ENCODE measurements around the gene ESR1.
"Not testable (repeated sequence)": the region's sequence is repeated elsewhere in the genome, so short reads cannot be mapped to it uniquely, and the experiment has no call there.

ESR1 gene

DNA sequence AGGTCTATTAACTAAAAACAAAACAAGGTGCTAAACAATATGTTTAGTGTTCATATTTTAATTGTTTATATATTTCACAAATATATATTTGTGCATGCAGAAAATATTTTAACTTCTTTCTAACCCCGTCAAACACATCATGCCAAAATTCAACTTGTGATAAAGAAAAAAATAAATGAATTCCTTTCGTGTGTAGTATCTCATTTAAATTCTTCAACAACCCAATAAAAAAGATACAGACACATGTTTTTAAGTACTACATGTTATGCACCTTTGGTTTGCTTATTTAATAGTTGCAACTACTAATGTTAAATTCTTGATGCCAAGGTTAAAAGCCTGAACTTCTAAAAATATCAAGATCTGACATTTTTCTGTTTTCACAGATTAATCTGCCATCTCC, 252.4 kb downstream of the ESR1 start:
- DNase-seq = no peak

GRCh38 chr6:152062476-152062875, 255.0 kb downstream of the ESR1 start:
- no peak for DNase-seq

DNA sequence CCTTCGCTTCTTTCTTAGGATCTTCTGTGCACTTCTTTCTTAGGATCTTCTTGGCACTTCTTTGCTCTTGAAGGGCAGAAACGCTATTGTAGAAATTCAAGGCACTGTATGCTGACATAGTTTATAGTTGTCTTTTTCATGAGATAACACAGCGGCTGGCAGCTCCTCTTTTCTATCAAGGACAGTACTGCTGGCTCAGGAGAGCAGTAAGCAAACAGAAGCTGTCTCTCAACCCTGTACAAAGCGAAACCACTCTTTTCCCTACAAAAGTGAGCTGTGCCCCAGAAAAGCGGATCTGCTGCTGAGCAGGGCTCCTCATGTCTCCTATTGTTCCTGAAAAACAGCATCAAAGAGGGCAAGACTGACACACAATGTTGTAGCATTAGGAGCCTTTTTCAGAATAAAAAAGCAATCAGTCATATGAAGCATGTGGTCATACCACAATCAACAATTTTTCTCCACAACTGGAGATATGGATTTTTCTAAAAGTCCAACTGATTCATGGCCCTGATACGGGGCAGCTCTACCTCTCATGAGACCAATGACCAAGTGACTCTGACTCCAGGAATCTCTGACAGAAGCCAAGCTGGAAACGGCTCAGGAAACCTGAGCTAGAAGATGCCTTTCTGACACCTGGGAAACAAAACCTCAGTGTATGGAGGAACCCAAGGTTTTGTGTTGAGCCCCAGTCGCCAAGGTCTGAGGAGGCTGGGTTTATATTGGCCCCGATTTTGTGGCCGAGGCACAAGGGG, 255.9 kb downstream of the ESR1 start:
- DNase-seq = no peak

DNA sequence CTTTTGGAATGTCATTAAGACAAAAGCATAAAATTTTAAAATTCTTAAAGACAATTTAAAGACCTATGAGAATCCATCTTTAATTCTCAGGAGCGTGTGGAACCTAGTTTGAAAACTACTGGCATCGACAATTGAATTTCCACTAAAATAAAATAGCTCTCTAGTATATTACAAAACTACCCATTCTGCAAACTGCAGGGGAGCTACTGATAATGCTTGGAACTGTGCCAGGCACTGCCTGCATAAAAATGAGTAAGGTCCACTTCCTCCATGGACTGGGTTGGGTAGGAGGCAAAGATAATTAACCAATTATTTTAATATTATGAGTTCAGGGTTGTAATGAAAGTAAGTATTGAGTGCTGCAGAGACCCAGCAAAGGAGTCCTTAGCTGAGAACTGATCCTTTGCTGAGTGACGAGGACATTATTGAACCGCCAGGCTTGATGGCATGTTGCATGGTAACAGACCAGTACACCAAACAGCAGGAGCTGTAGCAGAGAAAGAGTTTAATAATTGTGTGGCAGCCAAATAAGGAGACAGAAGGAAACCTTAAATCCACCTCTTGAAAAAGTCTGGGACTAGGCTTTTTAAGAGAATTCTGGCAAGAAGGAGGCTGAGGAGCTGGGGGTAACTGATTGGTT, 261.3 kb downstream of the ESR1 start:
- no peak for DNase-seq

GRCh38 chr6:152070556-152070955, 263.1 kb downstream of the ESR1 start:
- DNase-seq = no peak

DNA sequence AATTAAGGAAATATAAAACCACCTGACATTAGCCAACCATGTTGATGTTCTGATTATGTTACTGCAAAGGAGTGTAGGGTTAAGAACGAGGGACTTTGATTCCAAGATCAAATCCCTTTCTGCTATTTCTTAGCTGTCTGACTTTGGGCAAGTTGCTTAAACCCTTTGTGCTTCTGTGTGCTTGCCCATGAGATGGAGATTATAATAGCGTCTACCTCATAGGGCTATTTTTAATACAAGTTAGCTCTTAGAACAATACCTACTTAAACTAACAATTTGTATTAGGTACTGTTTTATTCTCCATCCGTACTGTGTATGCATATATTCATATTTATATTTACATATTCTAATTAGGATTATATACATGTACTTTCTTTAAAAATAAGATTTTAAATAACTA, 263.8 kb downstream of the ESR1 start:
- no peak for DNase-seq

- DNase-seq = no peak
Observed at GRCh38 chr6:152071843-152072242, 264.4 kb downstream of the ESR1 start.

DNA sequence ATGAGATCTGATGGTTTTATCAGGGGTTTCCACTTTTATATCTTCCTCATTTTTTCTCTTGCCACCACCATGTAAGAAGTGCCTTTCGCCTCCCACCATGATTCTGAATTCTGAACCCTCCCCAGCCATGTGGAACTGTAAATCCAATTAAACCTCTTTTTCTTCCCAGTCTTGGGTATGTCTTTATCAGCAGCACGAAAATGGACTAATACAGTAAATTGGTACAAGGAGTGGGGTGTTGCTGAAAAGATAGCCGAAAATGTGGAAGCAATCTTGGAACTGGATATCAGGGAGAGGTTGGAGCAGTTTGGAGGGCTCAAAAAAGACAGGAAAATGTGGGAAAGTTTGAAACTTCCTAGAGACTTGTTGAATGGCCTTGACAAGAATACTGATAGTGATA, 268.8 kb downstream of the ESR1 start:
- DNase-seq = not testable (repeated sequence)

- DNase-seq = no peak
Observed at GRCh38 chr6:152078001-152078400, 270.5 kb downstream of the ESR1 start.

DNA sequence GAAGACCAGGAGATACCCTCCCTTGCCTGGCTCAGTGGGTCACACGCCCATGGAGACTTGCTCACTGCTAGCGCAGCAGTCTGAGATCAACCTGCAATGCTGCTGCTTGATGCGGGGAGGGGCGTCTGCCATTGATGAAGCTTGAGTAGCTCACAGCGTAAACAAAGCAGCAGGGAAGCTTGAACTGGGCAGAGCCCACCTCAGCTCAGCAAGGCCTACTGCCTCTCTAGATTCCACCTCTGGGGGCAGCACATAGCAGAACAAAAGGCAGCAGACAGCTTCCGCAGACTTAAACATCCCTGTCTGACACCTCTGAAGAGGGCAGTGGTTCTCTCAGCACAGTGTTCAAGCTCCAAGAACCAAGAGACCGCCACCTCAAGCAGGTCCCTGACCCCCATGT, 271.3 kb downstream of the ESR1 start:
- no peak for DNase-seq

DNA sequence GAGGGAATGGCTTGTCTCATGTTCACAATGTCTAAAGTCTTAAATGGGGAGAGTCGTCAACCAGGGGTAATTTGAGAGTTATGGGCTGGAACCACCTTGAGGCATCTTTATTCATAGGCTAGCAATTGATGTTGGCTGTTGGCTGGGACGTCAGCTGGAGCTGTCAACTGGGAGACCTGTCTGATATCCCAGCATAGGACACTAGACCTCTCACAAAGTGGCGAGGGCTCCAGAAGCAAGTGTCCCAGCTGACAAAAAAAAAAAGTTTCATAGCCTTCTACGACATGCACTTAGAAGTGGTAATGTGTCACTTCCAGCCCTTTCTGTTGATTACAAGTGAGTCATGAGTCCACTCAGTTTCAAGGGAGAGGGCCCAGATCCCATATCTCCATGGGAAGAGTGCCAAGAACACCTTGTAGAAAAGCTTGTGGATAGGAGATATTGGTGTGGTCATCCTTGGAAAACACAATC, 278.0 kb downstream of the ESR1 start:
- DNase-seq = no peak

- DNase-seq = no peak
Observed at GRCh38 chr6:152086223-152086873, 278.9 kb downstream of the ESR1 start.

DNA sequence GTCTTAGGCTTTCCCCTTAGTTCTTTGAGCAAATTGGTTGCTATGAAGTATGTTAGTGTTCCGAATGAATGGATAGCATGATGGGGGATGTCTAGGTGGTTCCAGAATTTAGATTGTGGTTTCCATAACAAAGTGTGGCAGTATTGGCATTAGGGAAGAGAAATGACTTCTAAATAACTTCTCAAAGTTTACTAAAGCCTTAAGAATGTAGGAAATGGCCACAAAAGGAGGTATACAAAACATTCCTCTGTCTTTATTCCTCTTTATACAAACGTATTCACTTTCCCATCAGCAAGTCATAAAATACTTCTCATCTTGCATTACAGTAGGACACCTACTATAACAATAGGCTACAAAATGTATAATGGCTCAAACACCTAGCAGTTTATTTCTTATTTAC, 279.6 kb downstream of the ESR1 start:
- DNase-seq = no peak

DNA sequence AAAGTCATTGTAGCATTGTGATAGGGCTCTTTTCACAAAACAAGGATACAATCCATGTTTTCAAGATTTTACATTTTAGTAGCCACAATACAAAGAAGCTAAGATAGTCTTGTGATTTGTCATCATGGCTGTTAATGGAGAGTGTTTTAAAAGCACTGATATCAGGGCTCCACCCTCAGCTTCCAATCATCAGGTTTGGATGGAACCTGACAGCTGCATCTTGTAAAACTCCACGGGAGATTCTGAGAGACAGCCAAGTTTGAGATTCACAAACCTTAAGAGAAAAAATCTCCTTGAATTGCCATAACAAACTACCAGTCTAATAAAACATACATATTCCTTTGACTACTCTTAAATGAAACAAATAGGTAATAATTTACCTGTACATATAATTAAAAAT, 280.2 kb downstream of the ESR1 start:
- DNase-seq = no peak

GRCh38 chr6:152089992-152090391, 282.5 kb downstream of the ESR1 start:
- peak; percentile 33 for DNase-seq

DNA sequence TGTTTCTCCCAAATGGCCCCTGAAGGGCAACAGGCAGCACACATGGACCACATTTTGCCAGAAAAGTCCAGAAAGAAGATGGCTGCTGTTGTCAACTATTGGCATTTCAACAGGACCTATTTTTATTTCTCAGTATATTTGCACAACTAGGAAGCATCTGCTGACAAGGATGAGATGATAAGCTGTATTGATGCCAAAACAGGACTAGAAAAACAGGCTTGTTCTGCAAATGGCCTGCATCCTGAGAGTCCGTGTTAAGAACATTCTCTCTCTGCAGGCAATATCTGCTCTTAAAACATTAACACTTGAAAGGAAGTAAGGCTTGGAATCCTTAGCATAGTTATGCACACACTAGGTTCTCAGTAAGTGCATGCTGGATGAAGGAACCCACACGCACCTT, 283.7 kb downstream of the ESR1 start:
- DNase-seq = no peak

DNA sequence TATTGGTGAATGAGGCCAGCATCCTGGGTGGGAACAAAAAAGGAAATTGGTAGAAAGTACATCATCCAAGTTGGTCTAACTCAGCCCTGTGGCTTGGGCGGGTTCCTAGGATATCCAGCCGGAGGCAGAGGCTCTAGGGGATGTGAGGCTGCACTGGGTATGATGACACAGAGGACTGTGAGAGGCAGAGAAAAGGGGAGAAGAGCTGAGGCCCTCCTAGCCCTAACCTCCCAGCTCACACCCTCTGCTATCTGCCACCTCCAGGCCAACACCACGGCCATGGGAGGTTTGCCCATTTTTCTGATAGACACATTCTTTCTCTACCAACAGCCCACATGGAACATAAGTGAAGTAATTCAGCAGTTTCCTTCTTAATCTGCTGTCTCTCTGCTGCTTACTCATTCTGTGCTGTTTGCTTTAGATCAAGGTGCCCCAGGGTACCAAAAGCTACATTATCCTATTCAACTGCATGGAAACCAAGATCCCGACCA, 284.4 kb downstream of the ESR1 start:
- DNase-seq = no peak

DNA sequence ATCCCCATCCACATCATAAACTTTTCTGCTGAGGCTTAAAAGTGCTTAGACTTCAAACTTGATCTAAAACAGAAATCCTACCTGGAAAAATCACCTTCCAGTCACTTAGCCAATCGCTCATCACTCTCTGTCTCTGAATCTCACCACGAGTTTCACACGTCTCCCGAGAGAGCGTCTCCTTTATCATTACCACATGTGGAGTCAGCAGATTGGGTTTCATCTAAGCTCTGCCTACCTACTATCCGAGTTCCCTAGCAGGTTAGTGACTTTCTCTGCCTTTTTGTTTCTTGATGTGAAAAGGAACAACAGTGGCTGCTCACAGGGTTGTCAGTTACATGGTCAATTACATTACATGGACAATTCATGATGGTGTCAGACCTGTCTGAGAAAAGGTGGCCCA, 286.2 kb downstream of the ESR1 start:
- no peak for DNase-seq

DNA sequence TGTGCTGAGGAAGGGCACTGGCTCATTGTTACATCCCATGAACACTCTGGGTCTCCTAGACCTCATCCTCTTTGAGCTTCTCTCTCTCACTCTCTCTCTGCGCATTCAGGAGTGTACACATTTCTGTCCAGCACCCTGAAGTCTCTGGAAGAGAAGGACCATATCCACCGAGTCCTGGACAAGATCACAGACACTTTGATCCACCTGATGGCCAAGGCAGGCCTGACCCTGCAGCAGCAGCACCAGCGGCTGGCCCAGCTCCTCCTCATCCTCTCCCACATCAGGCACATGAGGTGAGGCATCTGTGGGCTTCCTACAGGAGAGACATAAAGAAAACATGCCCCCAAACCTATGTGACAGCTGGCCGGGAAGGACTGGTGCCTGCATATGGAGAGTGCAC, 286.8 kb downstream of the ESR1 start:
- DNase-seq = no peak

- peak; percentile 90 for DNase-seq
Observed at GRCh38 chr6:152094992-152095592, 287.6 kb downstream of the ESR1 start.

- DNase-seq = peak; percentile 68
Observed at GRCh38 chr6:152096863-152097496, 289.5 kb downstream of the ESR1 start.

DNA sequence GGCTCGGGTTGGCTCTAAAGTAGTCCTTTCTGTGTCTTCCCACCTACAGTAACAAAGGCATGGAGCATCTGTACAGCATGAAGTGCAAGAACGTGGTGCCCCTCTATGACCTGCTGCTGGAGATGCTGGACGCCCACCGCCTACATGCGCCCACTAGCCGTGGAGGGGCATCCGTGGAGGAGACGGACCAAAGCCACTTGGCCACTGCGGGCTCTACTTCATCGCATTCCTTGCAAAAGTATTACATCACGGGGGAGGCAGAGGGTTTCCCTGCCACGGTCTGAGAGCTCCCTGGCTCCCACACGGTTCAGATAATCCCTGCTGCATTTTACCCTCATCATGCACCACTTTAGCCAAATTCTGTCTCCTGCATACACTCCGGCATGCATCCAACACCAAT, 291.2 kb downstream of the ESR1 start:
- DNase-seq = no peak

Measured in amniotic stem cell (primary cell).